ENCODE results near the gene TTYH3. TPM values are rescaled to one million over a fixed set of nuclear protein-coding genes. Genes with fewer than 3 reads are reported as not detected.

TTYH3 gene
- total and polyA plus RNA-seq, 2 of the 13 experiments (the other 11 are each of a cell fraction or from before 2014, with no cell fraction given), result 26.3 to 50.0 TPM

- TF ChIP-seq IRF9 (CRISPR knock-in tag; IDR thresholded peaks at IDR 0.05; ENCODE audit: borderline replicate concordance) (peak; percentile 79), POLR2G (IDR thresholded peaks at IDR 0.05; ENCODE audit: low read depth, low read length) (no peak), ZNF781 (CRISPR knock-in tag; IDR thresholded peaks at IDR 0.05; ENCODE audit: borderline replicate concordance, not compliant biosample characterization) (peak; percentile 88), ZNF280B (CRISPR knock-in tag; IDR thresholded peaks at IDR 0.05; ENCODE audit: borderline replicate concordance) (peak; percentile 44; the same call in 1 of the 2 replicates), ZFX (CRISPR knock-in tag; IDR thresholded peaks at IDR 0.05; ENCODE audit: low read depth) (peak; percentile 72), ZBTB49 (CRISPR knock-in tag; IDR thresholded peaks at IDR 0.05; ENCODE audit: borderline replicate concordance) (no peak), ZNF317 (CRISPR knock-in tag; IDR thresholded peaks at IDR 0.05) (peak; percentile 81), ZNF772 (CRISPR knock-in tag; IDR thresholded peaks at IDR 0.05) (peak; percentile 79; the same call in 1 of the 2 replicates), THAP8 (CRISPR knock-in tag; IDR thresholded peaks at IDR 0.05; ENCODE audit: borderline replicate concordance) (peak; percentile 50; the same call in 1 of the 2 replicates), ZNF740 (CRISPR knock-in tag; IDR thresholded peaks at IDR 0.05) (0 out of 2 replicates have a peak, but pooled peaks have one; percentile 43), ZNF44 (CRISPR knock-in tag; IDR thresholded peaks at IDR 0.05) (no peak), SUZ12 (IDR thresholded peaks at IDR 0.05; ENCODE audit: low read depth, low read length) (no peak), KMT2A (CRISPR knock-in tag; IDR thresholded peaks at IDR 0.05) (0 out of 2 replicates have a peak, but pooled peaks have one; percentile 47), ZNF672 (CRISPR knock-in tag; IDR thresholded peaks at IDR 0.05) (no peak), MAFF (IDR thresholded peaks at IDR 0.05; ENCODE audit: low read depth, low read length) (no peak), GTF3A (CRISPR knock-in tag; conservative IDR thresholded peaks at IDR 0.05) (no peak), ZNF597 (CRISPR knock-in tag; IDR thresholded peaks at IDR 0.05) (no peak), KAT8 (CRISPR knock-in tag; IDR thresholded peaks at IDR 0.05) (peak; percentile 37; the same call in 1 of the 2 replicates)
Observed at GRCh38 chr7:2638224-2638991, 6.6 kb downstream of the TTYH3 start (continued).

Measured in HepG2 (cell line).